HG03342 (cell line): ENCODE measurements around the gene UVRAG.
"Not testable (repeated sequence)": the region's sequence is repeated elsewhere in the genome, so short reads cannot be mapped to it uniquely, and the experiment has no call there.

Experiments
- ATAC-seq: cut with Tn5 transposase; IDR thresholded peaks from one replicate; pipeline ENCODE4 v1.9.1; 2021; ENCODE audit warnings: mild to moderate bottlenecking, moderate library complexity; ENCODE audit not compliant: unreplicated experiment

UVRAG gene

GRCh38 chr11:75946531-75947530 lies 131.8 kb downstream of the UVRAG start:
- no peak for ATAC-seq

- ATAC-seq, result no peak
These were observed 134.1 kb downstream of the UVRAG start for GRCh38 chr11:75949023-75949672.

DNA sequence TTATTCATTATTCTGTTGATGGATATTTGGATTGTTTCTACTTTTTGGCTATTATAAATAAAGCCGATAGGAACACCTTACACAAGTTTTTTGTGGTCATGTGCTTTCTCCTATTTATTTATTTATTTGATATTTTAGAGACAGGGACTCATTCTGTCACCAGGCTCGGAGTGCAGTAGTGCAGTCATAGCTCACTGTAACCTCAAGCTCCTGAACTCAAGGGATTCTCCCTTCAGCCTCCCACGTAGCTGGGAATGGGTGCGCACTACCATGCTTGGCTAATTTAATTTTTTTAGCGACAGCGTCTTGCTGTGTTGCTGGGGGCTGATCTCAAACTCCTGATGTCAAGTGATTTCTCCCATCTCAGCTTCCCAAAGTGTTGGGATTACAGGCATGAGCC lies 135.1 kb downstream of the UVRAG start:
- ATAC-seq, result no peak

- no peak for ATAC-seq
These were observed 139.0 kb downstream of the UVRAG start for GRCh38 chr11:75954039-75954438.

DNA sequence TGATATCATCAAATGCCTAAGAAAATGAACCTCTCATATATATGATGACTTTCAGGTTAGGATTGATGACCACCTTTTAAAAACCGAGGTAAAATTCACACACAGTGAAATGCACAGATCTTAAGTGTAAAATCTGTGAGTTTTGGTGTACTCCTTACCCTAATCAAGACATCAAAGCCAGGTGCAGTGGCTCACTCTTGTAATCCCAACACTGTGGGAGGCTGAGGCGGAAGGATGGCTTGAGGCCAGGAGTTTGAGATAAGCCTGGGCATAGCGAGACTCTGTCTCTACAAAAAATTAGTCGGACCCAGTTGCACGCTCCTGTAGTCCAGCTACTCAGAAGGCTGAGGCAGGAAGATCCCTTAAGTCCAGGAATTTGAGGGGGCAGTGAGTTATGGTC lies 140.4 kb downstream of the UVRAG start:
- ATAC-seq, result no peak

DNA sequence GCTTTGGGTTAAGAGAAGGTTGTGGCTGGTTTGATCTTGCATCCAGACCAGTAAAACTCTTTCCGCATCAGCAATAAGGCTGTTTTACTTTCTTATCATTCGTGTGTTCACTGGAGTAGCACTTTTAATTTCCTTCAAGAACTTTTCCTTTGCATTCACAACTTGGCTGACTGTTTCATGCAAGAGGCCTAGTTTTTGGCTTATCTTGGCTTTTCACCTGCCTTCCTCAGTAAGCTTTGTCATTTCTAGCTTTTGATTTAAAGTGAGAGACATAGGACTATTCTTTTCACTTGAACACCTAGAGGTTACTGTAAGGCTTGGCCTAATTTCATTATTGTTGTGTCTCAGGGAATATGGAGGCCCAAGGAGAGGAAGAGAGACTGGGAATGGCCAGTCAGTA lies 144.5 kb downstream of the UVRAG start:
- ATAC-seq, result no peak

GRCh38 chr11:75964071-75964470 lies 149.1 kb downstream of the UVRAG start:
- no peak for ATAC-seq

DNA sequence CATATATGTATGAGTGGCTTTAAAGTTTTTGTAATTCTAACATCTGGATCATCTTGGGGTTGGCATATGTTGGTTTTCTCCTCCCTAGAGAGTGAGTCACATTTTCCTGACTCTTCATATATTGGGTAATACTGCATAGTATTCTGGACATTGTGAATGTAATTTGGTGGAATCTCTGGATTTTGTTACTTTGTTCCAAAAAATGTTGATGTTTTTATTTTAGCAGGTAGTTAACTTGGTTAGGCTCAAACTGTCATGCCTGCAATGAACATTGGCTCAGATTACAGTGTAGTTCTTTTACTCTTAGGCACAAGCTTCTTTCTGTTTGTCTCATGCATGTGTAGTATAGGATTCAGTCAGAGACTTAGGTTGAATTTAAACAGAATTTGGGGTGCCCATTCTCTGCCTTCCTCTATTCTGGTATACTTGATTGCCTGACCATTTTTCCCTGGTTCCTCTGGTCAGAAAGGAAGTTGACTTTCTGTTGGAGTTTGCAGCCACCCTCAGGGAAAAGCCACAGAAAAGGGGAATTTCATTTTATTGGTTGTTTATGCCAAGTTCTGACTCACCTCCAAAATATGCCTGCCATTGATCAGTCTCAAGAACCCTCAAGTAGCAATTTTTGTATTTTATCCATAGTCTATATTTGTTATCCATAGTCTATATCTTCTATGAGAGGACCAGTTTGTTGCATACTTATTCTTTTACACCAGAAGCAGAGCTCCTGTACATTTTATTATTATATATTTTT lies 151.7 kb downstream of the UVRAG start:
- ATAC-seq, result no peak

- ATAC-seq, result no peak
These were observed 153.1 kb downstream of the UVRAG start for GRCh38 chr11:75968021-75968625.

DNA sequence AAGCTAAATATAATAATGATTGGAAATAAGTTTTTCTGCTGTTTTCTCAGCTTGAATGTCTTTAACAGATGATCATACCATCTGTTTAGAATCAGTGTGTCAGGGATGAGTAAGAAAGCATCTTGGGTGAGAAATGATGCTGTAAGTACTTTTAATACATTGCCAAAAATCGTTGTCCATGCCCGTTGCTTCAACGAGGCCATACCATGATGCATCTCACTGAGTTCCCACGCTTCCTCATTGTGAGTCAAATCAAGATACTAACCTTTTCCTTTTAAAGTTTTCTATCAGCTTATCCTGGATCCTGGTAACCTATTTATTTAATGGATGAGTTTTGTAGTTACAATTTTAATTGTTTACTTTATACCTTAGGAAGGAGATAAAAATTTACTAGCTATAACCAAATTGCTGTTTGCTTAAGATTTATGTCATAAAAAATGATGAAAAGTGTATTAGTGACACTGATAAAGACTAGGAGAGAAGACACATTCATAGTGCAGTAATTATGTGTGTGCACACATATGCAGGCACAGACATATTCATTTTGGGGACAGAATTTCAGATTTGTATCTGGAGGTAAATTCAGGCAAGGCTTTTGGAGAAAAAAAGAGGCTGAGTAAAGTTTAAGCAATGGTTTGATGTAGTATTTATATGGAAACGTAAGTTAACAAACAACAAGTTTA lies 154.8 kb downstream of the UVRAG start:
- ATAC-seq, result no peak

DNA sequence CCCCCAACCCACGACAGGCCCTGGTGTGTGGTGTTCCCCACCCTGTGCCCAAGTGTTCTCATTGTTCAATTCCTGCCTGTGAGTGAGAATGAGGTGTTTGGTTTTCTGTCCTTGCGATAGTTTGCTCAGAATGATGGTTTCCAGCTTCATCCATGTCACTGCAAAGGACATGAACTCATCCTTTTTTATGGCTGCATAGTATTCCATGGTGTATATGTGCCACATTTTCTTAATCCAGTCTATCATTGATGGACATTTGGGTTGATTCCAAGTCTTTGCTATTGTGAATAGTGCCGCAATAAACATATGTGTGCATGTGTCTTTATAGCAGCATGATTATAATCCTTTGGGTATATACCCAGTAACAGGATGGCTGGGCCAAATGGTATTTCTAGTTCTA lies 158.7 kb downstream of the UVRAG start:
- ATAC-seq, result not testable (repeated sequence)

GRCh38 chr11:75979075-75979474 lies 164.1 kb downstream of the UVRAG start:
- ATAC-seq, result not testable (repeated sequence)

- ATAC-seq, result not testable (repeated sequence)
These were observed 164.5 kb downstream of the UVRAG start for GRCh38 chr11:75979479-75980027.

- ATAC-seq, result no peak
These were observed 165.0 kb downstream of the UVRAG start for GRCh38 chr11:75980031-75980430.

DNA sequence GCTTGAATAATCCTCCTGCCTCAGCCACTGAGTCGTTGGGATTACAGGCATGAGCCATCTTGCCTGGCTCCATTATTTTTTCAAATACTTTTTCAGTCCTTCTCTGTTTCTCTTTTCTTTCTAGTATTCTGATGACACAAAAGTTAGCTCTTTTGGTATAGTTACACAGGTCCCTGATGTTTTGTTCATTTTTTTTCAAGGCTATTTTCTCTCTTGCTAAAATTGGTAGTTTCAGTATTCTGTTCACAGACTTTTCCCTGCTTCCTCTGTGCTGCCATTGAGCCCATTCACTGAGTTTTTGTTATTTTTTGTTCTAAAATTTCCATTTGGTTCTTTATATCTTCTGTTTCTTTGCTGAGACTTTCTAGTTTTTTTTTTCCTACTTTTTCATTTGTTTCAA lies 166.5 kb downstream of the UVRAG start:
- ATAC-seq, result no peak

GRCh38 chr11:75982309-75982708 lies 167.3 kb downstream of the UVRAG start:
- no peak for ATAC-seq

GRCh38 chr11:75986966-75987365 lies 172.0 kb downstream of the UVRAG start:
- ATAC-seq, result no peak

- ATAC-seq, result no peak
These were observed 178.1 kb downstream of the UVRAG start for GRCh38 chr11:75993126-75993525.

- no peak for ATAC-seq
These were observed 179.6 kb downstream of the UVRAG start for GRCh38 chr11:75994616-75995015.
